NCI-H146 treated with DMSO at 0.1 percent for 48 hours (cell line): ENCODE data around the gene ZFP69B.
"Not testable (repeated sequence)": the region's sequence is repeated elsewhere in the genome, so short reads cannot be mapped to it uniquely, and the experiment has no call there.

Source experiments
- DNase-seq: peaks from one replicate; lab custom pipeline; 2025; ENCODE audit not compliant: unreplicated experiment; lab: John Stamatoyannopoulos, UW

The ZFP69B gene

DNA sequence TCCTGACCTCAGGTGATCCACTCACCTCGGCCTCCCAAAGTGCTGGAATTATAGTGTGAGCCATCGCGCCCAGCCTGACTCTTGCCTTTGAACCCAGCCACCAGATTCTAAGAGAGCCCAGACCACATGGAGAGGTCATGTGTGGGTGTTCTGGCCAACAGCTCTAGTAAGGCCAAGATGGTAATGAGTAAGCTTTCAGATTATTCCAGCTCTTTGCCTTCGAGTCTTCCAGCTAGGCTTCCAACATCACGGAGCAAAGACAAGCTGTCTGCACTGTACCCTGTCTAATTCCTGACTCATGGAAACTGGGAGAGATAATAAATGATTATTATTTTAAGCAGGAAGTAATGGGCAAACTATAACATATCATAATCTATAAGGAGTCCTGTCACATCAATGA lies 14.8 kb upstream of the ZFP69B start:
- no peak for DNase-seq

DNA sequence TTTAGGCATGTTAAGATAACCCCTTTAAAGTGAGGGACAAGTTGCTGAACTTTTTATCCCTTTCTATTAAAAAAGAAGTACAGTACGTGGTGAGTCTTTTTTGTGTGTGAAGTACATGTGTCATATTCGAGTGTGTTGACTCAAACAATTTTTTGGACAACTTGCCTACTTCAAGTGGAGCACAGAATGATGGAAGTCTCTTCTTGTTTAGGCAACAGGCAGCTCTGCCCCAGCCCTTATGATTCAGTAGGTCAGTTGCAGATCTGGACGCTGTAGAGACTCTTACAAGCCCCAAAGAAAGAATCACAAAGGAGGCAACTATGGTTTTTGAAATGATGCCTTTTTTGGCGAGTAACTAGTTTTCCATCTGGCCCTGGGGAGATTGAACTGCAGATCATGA lies 14.4 kb upstream of the ZFP69B start:
- no peak for DNase-seq

DNA sequence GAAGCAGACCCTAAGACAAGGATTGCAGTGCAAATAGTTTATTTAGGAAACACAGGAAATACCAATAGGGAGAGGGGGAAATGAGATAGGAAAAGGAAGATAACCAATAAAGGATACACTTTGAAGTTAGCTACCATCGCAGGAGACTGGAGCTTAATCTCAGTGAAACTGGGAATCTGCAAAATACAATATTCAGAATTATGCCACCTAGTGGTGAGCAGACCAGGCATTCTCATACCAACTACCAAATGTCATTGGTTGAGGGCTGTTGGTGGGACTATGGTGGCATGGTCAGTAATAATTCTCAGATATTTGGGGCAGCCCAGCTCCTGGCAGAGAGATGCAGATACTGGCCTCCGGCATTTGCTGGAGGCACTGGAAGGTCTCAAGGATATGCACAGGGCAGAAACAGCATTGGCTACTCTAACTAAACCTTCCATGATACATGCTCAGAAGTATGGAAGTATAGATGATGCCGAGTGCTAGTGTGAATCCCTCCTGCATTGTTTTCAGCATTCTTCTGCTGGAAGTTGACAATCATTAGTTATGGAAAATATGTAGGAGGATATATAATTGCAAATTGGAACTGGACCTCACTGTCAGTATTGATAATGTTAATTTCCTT lies 11.8 kb upstream of the ZFP69B start:
- DNase-seq = no peak

DNA sequence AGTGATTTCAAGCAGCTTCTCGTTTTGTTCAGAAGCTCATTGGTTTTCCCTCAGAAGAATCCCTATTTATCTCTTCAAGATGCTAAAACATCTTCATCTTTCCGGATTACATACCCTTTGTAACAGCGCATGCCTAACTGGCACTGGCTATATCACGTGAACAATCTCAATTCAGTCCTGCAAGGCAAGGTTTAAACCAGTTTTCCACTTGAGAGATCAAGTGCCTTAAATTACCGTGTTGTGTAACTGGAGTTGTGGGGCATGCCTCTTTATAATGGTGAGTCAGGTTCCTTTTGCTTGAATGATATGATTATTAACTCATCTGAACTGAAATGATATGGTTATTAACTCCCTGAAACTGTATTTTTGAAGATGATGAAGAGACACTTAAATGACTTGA lies 11.0 kb upstream of the ZFP69B start:
- no peak for DNase-seq

DNA sequence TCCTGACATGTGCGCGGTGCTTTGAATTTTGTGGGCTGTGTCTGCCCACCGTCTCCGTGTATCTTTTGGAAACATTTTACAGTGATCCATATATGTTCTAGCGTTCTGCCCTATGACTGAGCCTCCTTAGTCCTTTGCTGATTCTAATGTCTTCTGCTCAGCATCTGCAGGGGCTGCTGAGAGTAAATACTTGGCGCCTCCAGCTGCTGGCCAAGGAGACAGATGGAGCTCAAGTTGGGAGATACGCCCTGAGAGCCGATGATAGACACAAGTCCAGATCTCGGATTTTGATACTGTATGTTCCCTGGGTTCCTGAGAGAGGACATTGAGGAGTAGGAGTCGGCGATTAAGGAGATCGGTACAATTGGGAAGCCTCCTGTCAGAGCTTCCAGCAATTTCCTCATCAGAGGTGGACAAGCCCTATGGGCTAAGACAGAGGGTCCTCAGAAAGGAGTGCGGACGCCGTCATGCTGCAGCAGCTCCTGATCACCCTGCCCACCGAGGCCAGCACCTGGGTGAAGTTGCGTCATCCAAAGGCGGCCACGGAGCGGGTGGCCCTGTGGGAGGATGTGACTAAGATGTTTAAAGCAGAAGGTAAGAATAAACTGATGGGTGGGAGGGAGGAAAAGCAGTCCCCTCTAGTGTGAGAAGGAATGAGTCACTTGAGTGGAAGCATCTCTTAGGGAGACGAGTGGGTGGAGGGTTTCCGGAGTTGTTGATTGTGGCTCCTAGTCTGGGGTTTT lies 390 bp downstream of the ZFP69B start:
- DNase-seq = peak; percentile 24

DNA sequence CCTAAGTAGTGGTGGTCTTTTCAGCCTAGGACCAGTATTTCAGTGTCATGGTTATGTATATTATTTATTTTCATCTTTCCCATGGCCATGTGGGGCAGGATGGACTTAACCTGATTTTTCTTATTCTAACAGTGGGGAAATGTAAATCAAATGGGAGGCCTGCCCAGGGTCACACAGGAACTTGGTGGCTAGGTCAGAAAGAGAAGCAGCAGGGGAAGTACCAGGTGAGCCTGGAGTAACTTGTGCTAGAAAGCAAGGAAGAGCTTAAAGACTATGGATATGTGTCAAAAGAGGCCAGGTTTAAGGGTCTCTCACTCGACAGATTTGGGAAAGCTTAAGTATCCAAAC lies 936 bp downstream of the ZFP69B start:
- DNase-seq = no peak

DNA sequence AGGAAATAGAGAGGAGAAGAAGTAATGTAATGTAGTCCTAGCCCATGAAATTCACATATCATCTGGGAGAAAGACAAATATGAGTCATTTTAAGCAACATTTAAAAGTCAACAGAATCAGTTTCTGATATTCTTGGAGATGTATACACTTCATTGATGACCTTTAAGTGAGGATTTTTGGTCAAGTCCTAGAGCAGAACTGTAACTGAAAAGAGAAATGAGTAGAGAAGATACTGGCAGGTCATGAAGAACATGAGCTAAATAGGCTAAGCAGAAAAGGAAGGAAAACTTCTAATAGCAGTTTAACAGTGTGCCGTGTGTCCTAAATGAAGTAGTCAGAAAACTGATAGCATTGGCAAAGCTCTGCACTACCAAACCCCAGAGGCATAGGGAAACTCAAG lies 4.6 kb downstream of the ZFP69B start:
- no peak for DNase-seq

DNA sequence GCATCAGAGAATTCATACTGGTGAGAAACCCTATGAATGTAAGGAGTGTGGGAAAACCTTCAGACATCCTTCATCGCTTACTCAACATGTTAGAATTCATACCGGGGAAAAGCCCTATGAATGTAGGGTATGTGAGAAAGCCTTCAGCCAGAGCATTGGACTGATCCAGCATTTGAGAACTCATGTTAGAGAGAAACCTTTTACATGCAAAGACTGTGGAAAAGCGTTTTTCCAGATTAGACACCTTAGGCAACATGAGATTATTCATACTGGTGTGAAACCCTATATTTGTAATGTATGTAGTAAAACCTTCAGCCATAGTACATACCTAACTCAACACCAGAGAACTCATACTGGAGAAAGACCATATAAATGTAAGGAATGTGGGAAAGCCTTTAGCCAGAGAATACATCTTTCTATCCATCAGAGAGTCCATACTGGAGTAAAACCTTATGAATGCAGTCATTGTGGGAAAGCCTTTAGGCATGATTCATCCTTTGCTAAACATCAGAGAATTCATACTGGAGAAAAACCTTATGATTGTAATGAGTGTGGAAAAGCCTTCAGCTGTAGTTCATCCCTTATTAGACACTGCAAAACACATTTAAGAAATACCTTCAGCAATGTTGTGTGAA lies 12.8 kb downstream of the ZFP69B start:
- no peak for DNase-seq

DNA sequence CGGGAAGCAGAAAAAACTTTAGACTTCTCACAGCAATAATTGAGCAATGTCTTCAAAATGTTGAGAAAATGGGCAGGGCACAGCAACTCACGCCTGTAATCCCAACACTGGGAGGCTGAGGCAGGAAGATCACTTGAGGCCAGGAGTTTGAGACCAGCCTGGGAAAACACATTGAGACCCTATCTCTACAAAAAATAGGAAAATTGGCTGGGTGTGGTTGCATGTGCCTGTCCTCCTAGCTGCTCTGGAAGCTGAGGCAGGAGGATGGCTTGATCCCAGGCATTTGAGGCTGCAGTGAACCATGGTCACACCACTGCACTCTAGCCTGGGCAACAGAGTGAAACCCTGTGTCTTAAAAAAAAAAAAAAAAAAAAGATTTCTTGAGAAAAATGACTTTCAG lies 19.1 kb downstream of the ZFP69B start:
- DNase-seq = no peak

DNA sequence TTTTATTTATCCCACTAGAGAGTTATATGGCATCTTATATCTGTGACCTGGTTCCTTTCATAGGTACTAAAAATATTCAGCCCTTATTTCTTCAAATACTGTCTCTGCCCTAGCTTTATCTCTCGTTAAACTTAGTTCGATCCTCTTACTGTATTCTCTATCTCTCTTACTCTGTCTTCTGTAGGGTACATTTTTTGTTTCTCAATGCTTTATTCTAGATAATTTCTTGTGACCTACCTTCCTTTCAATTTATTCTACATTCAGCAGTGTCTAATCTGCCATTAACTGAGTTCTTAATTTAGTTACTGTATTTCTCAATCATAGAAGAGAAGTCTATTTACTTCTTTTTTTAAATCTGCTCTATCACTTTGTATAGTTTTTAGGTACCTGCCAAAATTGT lies 25.0 kb downstream of the ZFP69B start:
- no peak for DNase-seq

DNA sequence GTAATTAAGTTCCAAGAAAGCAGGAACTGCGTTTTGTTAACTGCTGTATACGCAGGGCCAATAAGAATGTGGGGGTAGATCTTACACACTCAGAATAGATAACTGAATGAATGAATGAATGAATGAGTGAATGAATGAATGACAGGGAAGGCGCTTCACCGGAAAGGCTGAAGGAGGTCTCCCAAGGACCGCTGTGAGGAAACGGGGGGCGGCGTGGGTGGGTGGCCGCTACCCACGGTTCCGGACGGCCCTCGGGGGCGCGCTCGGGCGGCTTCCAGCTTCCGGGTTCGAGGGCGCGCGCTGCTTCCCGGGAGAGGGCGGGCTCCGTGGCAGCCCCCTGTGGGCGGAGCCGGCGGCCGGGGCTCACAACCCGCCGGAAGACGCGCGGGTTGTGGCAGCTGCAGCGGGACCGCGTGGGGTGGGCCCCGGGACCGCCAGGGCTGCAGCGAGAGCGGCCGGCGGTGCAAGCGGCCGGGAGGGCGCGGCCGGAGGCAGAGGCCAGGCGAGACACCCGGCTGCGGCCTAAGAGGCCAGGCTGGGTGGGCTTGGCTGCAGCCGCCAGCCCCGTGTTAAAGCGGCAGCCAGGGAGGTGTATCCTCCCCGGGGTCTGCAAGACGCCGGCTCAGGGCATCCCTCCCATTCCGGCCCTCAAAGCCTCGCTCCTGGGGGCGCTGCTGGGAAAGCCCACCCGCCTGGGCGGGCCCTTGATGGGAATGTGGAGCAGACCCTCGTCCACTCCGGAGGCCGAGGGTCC lies 26.8 kb downstream of the ZFP69B start, which contains the start of gene ZFP69:
ZFP69 (plus strand) TSS at position 367 of the 754 bp plus-strand sequence. CDS start 2,072 bp downstream, outside the sequence.
- DNase-seq = peak; percentile 25

DNA sequence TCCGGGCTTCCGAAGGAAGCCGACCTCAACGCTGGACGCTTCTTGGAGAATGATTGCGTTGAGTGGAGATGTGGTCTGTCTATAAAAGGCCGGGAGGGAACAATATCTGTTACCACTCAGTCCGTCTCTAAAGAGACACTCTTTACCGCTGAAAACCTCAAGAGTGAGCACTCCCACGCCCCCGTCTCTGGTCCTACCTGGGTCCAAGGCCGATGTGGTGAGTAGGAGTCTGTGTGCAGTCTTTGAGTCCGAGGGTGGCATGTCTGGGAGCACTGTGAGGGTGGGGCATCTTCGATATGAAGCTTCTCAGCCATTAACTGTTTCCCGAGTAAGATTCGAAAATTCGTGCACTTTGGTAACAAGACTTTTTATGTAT lies 27.4 kb downstream of the ZFP69B start:
- DNase-seq = peak; percentile 15

DNA sequence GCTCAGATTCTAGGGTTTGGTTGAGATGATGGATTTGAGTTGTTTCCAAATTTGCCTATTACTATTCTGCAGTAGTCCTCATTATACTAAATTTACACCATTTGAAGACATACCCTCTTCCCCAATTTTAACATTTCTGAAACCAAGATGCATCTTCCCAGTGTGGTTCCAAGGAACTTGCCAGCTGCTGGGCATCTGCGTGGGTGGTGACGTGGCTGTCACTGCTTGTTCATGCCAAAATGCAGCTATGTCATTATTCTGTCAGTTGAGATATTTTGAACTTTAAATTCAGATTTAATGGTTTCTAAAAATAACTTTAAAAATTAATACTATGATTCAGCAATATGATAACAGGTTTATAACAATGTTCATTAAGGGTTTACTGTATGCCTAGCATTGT lies 28.0 kb downstream of the ZFP69B start:
- no peak for DNase-seq

DNA sequence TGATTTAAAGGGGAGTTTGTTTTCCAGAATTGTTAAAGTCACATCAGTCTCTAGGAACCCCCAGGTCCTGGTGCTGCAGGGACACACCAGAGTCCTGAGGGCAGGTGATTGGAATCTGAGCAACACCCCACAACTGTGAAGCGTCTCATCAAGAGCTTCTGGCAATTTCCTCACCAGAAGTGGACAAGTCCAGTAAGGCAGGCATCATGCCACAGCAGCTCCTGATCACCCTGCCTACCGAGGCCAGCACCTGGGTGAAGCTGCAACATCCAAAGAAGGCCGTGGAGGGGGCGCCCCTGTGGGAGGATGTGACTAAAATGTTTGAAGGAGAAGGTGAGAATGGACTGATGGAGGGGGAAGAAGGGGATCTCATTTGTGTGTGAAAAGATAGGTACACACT lies 28.9 kb downstream of the ZFP69B start:
- no peak for DNase-seq

DNA sequence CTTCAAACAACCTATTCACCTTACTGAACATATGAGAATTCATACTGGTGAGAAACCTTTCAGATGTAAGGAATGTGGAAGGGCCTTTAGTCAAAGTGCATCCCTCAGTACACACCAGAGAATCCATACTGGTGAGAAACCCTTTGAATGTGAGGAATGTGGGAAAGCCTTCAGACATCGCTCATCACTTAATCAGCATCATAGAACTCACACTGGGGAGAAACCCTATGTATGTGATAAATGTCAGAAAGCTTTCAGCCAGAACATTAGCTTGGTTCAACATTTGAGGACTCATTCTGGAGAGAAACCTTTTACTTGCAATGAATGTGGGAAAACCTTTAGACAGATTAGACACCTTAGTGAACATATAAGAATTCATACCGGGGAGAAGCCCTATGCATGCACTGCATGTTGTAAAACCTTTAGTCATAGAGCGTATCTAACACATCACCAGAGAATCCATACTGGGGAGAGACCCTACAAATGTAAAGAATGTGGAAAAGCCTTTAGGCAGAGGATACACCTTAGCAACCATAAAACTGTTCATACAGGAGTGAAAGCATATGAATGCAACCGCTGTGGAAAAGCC lies 45.1 kb downstream of the ZFP69B start:
- no peak for DNase-seq

DNA sequence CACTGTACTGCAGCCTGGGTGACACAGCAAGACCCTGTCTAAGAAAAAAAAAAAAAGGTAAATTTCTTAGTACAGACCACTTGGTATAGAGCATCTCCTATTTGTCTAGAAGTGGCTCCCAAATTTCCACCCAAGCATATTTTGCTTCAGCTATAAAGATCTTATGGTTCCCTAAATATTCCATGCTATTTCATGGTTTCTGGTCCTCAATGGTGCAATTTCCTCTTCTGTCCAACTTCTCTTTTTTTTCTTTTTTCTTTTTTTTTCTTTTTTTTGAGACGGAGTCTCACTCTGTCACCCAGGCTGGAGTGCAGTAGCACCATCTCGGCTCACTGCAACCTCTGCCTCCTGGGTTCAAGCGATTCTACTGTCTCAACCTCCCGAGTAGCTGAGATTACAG lies 52.4 kb downstream of the ZFP69B start:
- not testable (repeated sequence) for DNase-seq

DNA sequence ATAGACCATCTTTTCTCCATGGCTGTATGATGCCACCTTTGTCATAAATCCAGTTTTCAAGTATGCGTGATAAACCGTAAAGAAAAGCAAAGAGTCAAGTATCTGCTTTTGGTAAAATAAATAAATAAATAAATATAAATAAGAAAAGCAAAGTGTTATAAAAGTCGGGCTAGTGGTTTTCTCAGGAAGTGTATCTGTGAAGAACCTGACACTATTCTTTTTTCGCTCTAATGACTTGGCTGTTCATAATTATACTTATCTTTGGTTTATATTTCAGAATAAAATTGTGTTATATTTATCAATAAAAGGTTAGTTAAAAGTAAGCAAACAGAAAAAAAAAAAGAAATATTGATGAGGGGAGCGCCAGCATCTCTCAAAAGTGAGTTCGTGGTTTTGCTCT lies 57.7 kb downstream of the ZFP69B start:
- no peak for DNase-seq

DNA sequence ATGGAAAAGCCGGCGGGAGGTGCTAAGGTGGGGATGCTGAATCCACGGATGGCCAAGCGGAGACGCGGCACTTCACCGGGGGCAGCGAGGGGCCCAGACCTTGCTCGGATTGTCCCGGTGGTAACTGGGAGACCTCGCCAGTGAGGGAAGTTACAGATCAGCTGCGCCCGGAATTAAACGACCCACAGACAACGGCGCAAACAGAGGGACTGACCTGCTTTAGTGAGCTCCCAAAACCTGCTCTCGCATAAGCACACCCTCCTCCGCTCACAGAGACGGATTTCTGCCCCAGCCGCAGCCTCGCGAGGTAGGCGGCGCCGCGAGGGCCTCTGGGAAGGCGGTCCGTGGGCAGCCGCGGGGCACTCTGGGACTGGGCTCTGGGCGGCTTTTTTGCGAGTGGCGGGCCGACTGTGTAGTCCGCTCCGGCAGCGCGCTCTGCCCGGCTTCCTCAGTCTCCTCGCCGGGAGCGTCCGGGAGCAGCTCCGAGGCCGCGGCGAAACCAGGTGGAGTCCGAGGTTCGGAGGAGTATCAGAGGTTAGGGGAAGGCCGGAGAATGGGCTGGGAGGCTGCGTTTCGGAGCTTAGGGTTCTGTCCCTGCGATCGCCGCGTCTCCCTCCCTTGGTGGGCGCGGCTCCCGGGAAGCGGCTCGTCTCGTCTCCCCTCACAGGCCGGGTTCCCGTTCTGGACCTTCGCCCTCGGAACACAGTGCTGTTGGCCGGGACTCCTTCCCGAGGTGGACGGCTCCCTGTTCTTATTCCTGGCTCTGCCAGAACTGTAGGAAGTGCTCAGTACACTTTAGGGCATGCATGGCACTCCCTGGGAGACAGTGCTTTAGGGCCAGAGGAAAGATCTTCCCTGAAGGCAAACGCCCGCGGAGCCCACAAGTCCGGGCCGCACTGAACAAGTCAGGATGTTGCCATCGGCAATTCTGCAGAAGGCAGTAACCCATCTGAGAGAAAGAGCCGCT lies 58.4 kb downstream of the ZFP69B start, which contains the start of gene EXO5:
EXO5 (plus strand) TSS at position 393 of the 967 bp plus-strand sequence. CDS start 5,778 bp downstream, outside the sequence.
- DNase-seq = peak; percentile 21
